ENCODE measurements around the gene MTHFD2L.

MTHFD2L gene

GRCh38 chr4:74305000-74305399 is 147.1 kb downstream of the MTHFD2L start:
- TF ChIP-seq CTCF (IDR thresholded peaks at IDR 0.05; ENCODE audit: low read depth, low read length): no peak

GRCh38 chr4:74307170-74307569 is 149.3 kb downstream of the MTHFD2L start:
- TF ChIP-seq CTCF (IDR thresholded peaks at IDR 0.05; ENCODE audit: low read depth, low read length): no peak

More at GRCh38 chr4:74305000-74305399, 147.1 kb downstream of the MTHFD2L start:
- DNase-seq (ENCODE audit: extremely low read depth, low read depth): no peak

GRCh38 chr4:74308215-74308614 is 150.3 kb downstream of the MTHFD2L start, which contains the start of gene EPGN:
EPGN (plus strand) TSS chr4:74308470; CDS start chr4:74308534, 64 bp downstream.
- no peak for TF ChIP-seq CTCF (IDR thresholded peaks at IDR 0.05; ENCODE audit: low read depth, low read length)
- DNase-seq (ENCODE audit: extremely low read depth, low read depth): no peak

More at GRCh38 chr4:74307170-74307569, 149.3 kb downstream of the MTHFD2L start:
- DNase-seq (ENCODE audit: extremely low read depth, low read depth): no peak

GRCh38 chr4:74309223-74309622 is 151.3 kb downstream of the MTHFD2L start:
- no peak for TF ChIP-seq CTCF (IDR thresholded peaks at IDR 0.05; ENCODE audit: low read depth, low read length)
- DNase-seq (ENCODE audit: extremely low read depth, low read depth): no peak

- DNase-seq (ENCODE audit: extremely low read depth, low read depth): peak; percentile 29
Measured at GRCh38 chr4:74311696-74312313, 153.9 kb downstream of the MTHFD2L start.

GRCh38 chr4:74314329-74314728 is 156.4 kb downstream of the MTHFD2L start:
- TF ChIP-seq CTCF (IDR thresholded peaks at IDR 0.05; ENCODE audit: low read depth, low read length): no peak
- no peak for DNase-seq (ENCODE audit: extremely low read depth, low read depth)

More at GRCh38 chr4:74311696-74312313, 153.9 kb downstream of the MTHFD2L start:
- peak; percentile 67 for TF ChIP-seq CTCF (IDR thresholded peaks at IDR 0.05; ENCODE audit: low read depth, low read length)

- no peak for TF ChIP-seq CTCF (IDR thresholded peaks at IDR 0.05; ENCODE audit: low read depth, low read length)
- DNase-seq (ENCODE audit: extremely low read depth, low read depth): no peak
Measured at GRCh38 chr4:74314944-74315343, 157.0 kb downstream of the MTHFD2L start.

Data from AG09319 (cell line).